GM19452 (cell line): ENCODE measurements around the gene PIK3CD.
"Not testable (repeated sequence)": the region's sequence is repeated elsewhere in the genome, so short reads cannot be mapped to it uniquely, and the experiment has no call there.

Experiments
- ATAC-seq: cut with Tn5 transposase; IDR thresholded peaks from one replicate; pipeline ENCODE4 v1.9.1; 2021; ENCODE audit not compliant: unreplicated experiment

PIK3CD gene

GRCh38 chr1:9618909-9619679 is 32.4 kb upstream of the PIK3CD start:
- no peak for ATAC-seq

GRCh38 chr1:9621032-9621431 is 30.5 kb upstream of the PIK3CD start:
- no peak for ATAC-seq

- ATAC-seq, result no peak
These were observed 27.4 kb upstream of the PIK3CD start for GRCh38 chr1:9624081-9624480.

GRCh38 chr1:9625030-9625429 is 26.5 kb upstream of the PIK3CD start:
- not testable (repeated sequence) for ATAC-seq

- ATAC-seq, result no peak
These were observed 25.3 kb upstream of the PIK3CD start for GRCh38 chr1:9626201-9626608.

GRCh38 chr1:9628541-9629444 is 22.7 kb upstream of the PIK3CD start:
- ATAC-seq, result no peak

GRCh38 chr1:9629445-9630201 is 21.9 kb upstream of the PIK3CD start:
- ATAC-seq, result no peak

- ATAC-seq, result no peak
These were observed 21.0 kb upstream of the PIK3CD start for GRCh38 chr1:9630331-9631111.

- no peak for ATAC-seq
These were observed 19.9 kb upstream of the PIK3CD start for GRCh38 chr1:9631613-9632012.

- no peak for ATAC-seq
These were observed 18.0 kb upstream of the PIK3CD start for GRCh38 chr1:9633493-9633892.

- ATAC-seq, result no peak
These were observed 16.9 kb upstream of the PIK3CD start for GRCh38 chr1:9634582-9634981.

- no peak for ATAC-seq
These were observed 12.3 kb upstream of the PIK3CD start for GRCh38 chr1:9639227-9639626.

GRCh38 chr1:9643351-9644256 is 7.9 kb upstream of the PIK3CD start:
- ATAC-seq, result no peak

- no peak for ATAC-seq
These were observed 5.5 kb upstream of the PIK3CD start for GRCh38 chr1:9646037-9646436.

- no peak for ATAC-seq
These were observed 3.4 kb upstream of the PIK3CD start for GRCh38 chr1:9648171-9648570.

GRCh38 chr1:9649769-9650168 is 1.8 kb upstream of the PIK3CD start:
- no peak for ATAC-seq

- no peak for ATAC-seq
These were observed 339 bp upstream of the PIK3CD start for GRCh38 chr1:9651220-9651564.

GRCh38 chr1:9652379-9653209 is 1.1 kb downstream of the PIK3CD start:
- ATAC-seq, result peak; percentile 33

GRCh38 chr1:9653210-9653490 is 1.6 kb downstream of the PIK3CD start:
- ATAC-seq, result no peak
